Measurements from ENCODE around the gene RAPGEF5.

RAPGEF5 gene

GRCh38 chr7:22300839-22301238, 56.1 kb downstream of the RAPGEF5 start:
- no peak for DNase-seq

GRCh38 chr7:22296916-22297315, 60.0 kb downstream of the RAPGEF5 start:
- DNase-seq, result no peak

- no peak for DNase-seq
Measured at GRCh38 chr7:22296265-22296566, 60.7 kb downstream of the RAPGEF5 start.

- DNase-seq, result no peak
Measured at GRCh38 chr7:22295402-22296264, 61.3 kb downstream of the RAPGEF5 start.

- DNase-seq, result no peak
Measured at GRCh38 chr7:22292531-22292930, 64.4 kb downstream of the RAPGEF5 start.

- no peak for DNase-seq
Measured at GRCh38 chr7:22291977-22292376, 65.0 kb downstream of the RAPGEF5 start.

- DNase-seq, result no peak
Measured at GRCh38 chr7:22288202-22288601, 68.8 kb downstream of the RAPGEF5 start.

- no peak for DNase-seq
Measured at GRCh38 chr7:22287412-22287811, 69.5 kb downstream of the RAPGEF5 start.

GRCh38 chr7:22286436-22286835, 70.5 kb downstream of the RAPGEF5 start:
- no peak for DNase-seq

- DNase-seq, result no peak
Measured at GRCh38 chr7:22281481-22281880, 75.5 kb downstream of the RAPGEF5 start.

GRCh38 chr7:22280031-22280430, 76.9 kb downstream of the RAPGEF5 start:
- DNase-seq, result no peak

- no peak for DNase-seq
Measured at GRCh38 chr7:22278660-22279059, 78.3 kb downstream of the RAPGEF5 start.

- DNase-seq, result no peak
Measured at GRCh38 chr7:22277375-22277774, 79.6 kb downstream of the RAPGEF5 start.

- no peak for DNase-seq
Measured at GRCh38 chr7:22275661-22276060, 81.3 kb downstream of the RAPGEF5 start.

GRCh38 chr7:22271311-22271710, 85.6 kb downstream of the RAPGEF5 start:
- no peak for DNase-seq

- DNase-seq, result no peak
Measured at GRCh38 chr7:22270371-22270770, 86.6 kb downstream of the RAPGEF5 start.

- no peak for DNase-seq
Measured at GRCh38 chr7:22269963-22270362, 87.0 kb downstream of the RAPGEF5 start.

- DNase-seq, result no peak
Measured at GRCh38 chr7:22268884-22269421, 88.0 kb downstream of the RAPGEF5 start.

- no peak for DNase-seq
Measured at GRCh38 chr7:22267930-22268615, 88.9 kb downstream of the RAPGEF5 start.

GRCh38 chr7:22262538-22262937, 94.4 kb downstream of the RAPGEF5 start:
- DNase-seq, result no peak

GRCh38 chr7:22256541-22257096, 100.3 kb downstream of the RAPGEF5 start:
- no peak for DNase-seq

- no peak for DNase-seq
Measured at GRCh38 chr7:22255834-22256233, 101.1 kb downstream of the RAPGEF5 start.

- no peak for DNase-seq
Measured at GRCh38 chr7:22255342-22255741, 101.6 kb downstream of the RAPGEF5 start.

GRCh38 chr7:22252936-22253536, 103.9 kb downstream of the RAPGEF5 start:
- no peak for DNase-seq
